ENCODE measurements around the gene SPTB.
A peak's percentile ranks its signal among the peaks of the same experiment; 100 is the strongest.

SPTB gene

DNA sequence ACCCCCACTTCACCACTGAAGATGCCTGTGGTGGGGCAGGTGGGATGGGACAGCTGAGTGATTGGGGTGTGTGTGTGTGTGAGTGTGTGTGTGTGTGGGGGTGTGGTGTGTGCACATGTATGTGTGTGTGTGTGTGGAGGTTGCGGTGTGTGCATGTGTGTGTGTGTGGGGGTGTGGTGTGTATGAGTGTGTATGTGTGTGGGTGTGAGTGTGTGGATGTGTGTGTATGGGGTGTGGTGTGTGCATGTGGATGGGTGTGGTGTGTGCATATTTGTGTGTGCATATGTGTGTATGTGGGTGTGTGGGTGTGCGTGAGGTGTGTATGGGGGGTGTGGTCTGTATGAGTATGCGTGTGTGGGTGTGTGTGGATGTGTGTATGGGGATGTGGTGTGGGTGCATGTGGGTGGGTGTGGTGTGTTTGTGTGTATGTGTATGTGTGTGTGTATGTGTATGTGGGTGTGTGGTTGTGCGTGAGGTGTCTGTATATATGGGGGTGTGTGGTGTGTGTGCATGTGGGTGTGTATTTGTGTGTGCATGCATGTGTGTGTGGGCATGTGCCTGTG lies 113.9 kb downstream of the SPTB start:
- no peak for DNase-seq (ENCODE audit: low read depth)

DNA sequence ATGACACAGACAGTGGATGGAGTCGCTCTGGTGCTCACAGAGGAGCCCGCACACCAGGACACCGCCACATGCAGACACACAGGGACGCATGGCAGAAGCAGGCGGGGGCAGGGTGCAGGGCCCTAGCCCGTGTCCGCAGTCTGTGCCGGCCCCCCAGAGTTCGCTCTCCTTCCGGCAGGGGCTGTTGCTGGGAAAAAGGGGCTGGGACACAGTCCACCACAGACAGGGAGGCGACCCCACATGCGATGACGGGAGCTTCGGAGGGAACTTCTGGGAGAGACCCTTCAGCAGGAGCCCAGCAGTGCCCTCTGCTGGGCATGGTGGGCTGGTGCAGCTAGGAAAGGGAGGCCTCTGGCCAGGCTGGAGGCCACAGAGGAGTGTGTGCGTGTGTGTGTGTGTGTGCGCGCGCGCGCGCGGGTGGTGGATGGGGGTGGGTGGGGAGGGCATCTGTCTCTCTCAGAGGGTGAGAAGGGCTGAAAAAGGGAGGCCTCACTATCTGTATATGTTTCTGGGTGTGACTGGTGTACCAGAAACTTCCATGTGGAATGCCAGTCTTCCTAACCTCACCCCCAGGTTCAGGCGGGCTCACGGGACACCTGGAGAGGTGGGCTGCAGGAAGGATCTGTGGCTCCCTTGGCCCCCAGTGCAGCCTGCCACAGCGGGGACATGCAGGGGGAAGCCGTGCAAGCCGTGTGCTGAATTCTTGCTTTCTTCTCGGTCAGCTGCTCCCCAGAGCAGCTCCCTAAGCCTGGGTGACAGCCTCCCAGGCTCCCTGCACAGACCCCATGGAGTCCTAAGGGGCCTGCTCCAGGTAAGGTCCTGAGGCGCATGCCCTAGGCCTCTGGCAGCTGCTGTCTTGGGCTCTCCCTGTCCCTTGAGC lies 114.8 kb downstream of the SPTB start:
- DNase-seq (ENCODE audit: low read depth), result peak; percentile 33

GRCh38 chr14:64763801-64764621 lies 115.7 kb downstream of the SPTB start:
- DNase-seq (ENCODE audit: low read depth), result no peak

DNA sequence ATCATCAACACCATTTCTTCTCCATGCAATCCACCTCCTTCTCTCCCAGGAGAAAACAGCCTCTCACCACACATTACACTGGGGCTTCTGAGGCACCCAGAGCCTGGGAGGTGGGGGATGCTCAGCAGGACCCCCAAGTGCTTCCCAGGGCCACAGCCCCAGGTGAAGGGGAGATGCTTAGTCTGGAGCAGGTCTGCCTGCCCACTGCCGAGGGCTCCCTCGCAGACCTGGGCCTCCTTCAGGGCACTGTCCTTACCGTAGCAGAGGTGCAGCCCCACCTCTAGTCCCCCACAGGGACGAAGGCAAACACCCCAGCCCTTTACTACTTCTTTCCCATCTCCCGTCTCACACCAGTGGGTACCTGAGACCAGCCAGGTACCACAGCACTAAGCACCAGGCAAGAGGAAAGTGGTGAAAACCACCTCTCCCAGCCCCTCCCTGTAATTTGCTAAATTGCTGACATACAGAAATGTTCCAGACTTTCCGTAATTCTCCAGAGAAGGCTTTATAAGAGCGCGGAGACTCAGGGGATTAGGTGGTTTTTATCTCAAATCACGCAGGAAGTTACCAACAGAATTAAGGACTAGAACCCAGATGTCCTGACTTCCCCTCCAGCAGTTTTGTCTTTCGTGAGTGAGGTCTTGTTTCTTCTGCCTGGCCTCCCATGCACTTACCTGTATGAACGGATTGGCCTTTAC lies 116.5 kb downstream of the SPTB start:
- DNase-seq (ENCODE audit: low read depth), result no peak

GRCh38 chr14:64762044-64763034 lies 117.4 kb downstream of the SPTB start:
- peak; percentile 68 for DNase-seq (ENCODE audit: low read depth)

DNA sequence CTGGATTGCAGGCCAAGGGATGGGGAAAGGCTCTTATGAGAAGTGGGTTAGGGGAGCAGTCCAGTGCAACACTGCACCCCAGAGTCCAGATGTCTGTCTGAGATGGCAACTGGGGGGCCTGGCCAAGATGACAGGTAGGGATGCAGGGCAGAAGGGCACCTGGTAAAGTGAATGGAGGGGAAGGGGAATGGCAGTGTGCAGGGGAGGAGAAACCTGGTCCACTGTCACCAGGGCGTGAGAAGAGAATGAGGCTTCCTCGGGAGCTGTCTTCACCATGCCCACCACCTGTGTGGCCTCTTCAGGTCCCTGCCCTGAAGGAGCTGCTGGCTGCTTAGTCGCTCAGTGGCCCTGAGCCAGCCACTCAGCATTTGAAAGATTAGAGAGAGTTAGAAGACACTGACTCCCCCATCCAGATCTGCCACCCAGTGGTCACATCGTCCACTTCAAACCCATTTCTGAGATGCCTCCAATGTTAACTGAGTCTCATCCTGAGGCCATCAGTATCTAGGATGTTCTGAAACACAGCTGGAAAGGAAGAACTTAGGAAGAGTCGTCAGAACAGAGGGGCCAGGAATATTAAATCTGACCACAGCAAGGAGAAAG lies 118.2 kb downstream of the SPTB start:
- no peak for DNase-seq (ENCODE audit: low read depth)

DNA sequence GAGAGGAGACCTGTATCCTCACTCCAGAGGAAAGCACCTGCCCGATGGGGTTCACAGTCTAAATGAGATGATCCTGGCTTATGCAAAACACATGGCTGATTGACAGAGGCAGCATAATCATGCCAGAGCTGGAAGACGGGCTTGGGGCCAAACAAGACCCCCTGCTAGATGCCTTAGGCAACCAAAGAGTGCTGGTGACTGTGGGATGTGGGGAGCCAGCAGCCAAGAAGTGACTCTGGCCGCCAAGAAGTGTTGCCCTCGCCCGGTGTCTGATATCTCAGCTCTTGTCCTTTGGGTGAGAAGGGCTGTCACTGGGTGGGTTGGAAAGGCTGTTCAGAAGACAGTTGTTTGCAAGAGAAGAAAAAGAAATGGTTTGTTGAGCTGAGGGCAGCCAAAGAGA lies 118.8 kb downstream of the SPTB start:
- no peak for DNase-seq (ENCODE audit: low read depth)

- peak; percentile 6 for DNase-seq (ENCODE audit: low read depth)
Measured at GRCh38 chr14:64760146-64760755, 119.5 kb downstream of the SPTB start.

- DNase-seq (ENCODE audit: low read depth), result no peak
Measured at GRCh38 chr14:64759555-64759938, 120.2 kb downstream of the SPTB start.

DNA sequence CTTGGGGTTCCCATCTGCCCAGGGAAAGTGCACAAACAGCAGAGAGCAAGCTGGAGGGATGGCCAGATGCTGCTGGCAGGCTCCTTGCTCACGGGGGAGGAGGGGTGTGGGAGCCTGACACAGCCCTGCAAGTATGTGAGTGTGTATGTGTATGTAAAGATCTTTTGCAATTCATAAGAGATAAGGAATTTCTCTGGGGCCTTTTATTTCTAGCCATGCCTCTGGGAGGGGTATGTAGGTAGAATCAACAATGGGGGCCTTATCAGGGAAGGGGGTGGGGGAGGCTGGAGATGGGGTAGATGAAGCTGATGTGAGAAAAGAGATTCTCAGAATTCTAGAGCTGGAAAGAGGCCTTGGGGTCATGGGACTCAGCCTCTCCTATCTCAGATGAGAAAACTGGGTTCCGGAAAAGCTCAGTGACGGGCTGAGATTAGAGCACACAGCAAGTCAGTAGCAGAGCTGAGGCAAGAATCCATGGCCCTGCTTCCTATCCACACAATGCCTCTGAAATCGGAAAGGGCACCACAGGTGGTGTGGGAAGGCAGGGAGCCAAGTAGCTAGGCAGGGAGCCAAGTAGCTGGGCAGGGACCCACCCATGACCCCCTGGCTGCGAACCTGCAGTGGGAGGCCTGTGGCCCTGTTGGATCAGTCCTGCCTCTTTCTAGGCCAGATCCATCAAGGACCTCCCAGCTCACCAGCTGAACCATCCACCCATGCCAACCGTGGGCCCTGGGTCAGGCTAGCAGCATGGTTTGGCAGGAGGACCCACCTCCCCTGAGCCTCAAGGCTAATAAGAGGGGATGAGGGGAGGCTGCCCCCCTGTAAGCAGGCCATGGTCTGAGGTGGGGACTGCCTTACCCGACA lies 120.8 kb downstream of the SPTB start:
- DNase-seq (ENCODE audit: low read depth), result peak; percentile 79

DNA sequence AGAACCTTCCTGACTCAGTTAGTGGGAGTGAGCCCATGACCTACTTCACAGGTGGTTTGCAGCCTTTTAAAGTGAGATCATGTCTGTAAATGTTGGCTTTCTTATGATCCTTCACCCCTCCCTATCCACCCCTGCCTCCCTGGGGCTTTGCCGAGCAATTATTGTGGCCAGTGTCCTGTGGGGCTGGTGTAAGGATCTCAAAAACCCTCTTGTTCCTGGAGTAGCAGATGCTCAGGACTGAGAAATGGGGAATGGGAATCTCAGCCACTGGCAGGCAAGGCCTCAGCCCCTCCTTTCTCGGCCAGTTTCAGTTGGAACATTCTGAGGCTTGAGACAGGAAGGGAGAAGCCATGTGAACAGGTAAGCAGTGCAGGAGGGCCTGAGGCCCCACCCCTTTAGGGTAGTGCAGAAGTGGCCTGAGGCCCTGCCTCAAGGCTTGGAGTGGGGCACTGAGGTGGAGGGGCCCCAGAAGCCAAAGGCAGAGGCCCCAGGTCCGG lies 121.6 kb downstream of the SPTB start:
- no peak for DNase-seq (ENCODE audit: low read depth)

DNA sequence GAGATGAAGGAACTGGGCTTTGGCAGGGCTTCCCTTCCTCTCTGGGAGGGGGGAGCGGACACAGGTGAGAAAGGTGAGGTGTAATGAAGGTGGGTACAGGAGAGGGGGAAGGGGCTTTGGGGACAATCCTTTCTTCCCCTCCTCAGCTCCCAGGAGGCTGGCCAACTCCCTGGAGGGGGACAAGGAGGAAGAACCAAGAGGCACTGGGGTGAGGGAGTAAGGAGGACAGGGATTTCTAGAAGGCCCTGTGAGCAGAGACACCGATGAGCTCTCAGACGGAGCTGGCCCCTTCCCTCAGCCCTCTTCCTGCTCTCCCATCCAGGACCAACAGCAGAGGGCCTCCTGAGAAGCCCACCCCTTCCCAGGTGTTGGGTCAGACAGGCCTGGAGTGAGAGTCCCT lies 122.1 kb downstream of the SPTB start:
- no peak for DNase-seq (ENCODE audit: low read depth)

DNA sequence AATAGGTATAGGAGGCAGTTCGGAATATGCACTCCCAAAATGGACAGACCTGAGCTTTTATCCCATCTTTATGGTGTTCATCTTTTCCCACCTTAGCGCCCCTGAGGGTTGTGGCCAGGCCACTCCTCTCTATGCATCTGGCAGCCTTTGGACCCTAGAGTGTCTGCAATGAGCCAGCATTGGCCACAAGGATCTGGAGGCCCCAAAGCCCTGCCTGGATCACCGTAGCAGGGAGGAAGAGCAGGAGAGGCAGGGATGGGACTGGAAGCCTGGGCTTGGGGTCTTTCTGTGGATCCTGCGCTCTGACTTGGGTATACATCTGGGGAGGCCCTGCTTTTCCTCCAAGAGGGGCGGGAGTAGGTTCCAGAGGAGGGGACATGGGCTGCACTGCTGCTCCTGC lies 123.0 kb downstream of the SPTB start:
- DNase-seq (ENCODE audit: low read depth), result no peak

DNA sequence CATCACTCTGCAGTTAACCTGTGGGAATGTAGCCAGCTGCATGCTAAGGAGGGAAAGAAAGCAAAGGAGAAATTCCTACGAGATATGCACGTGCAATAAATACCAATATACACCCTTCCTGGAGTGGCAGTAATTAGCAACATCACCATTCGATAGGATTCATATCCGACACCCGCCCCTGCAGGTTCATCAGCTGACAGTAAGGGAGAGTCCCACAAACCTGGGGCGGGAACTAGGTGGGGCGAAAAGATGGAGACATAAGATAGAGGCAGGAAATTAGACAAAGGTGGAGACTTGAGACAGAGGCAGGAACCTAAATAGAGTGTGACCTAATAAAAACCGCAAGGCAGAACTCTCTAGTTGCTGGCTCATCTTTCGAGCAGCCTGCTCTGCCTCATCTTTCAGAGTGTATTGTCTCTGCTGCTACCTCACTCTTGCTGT lies 123.9 kb downstream of the SPTB start:
- DNase-seq (ENCODE audit: low read depth), result no peak

GRCh38 chr14:64754685-64755084 lies 125.0 kb downstream of the SPTB start:
- no peak for DNase-seq (ENCODE audit: low read depth)

- no peak for DNase-seq (ENCODE audit: low read depth)
Measured at GRCh38 chr14:64753999-64754398, 125.7 kb downstream of the SPTB start.

GRCh38 chr14:64753374-64753773 lies 126.3 kb downstream of the SPTB start:
- DNase-seq (ENCODE audit: low read depth), result no peak

DNA sequence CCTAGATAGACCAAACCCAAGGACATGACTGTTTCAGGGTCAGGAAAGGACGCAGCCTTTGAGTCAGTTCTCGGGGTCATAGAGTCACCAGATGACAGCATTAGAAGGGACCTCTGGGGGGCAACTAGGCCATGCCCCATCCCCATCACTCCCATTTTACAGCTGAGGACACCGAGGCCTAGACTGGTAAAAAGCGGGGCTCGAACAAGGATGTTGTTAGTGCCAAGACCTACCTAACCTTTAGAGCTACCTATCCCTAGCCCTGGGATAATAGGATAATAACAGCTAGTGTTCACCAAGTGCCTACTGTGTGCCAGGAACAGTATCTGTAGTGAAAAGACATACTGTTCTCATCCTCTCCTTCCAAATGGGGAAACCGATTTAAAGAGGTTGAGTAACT lies 126.8 kb downstream of the SPTB start:
- DNase-seq (ENCODE audit: low read depth), result no peak

All from fibroblast of the conjunctiva (primary cell).